HepG2 (cell line): ENCODE results near the gene SMYD5. TPM values are rescaled to one million over a fixed set of nuclear protein-coding genes. Genes with fewer than 3 reads are reported as not detected.

ENCODE experiments used
- KMT2B ChIP-seq: IDR thresholded peaks from 2 replicates; pipeline ENCODE4 v1.6.1; 2016; ENCODE audit warnings: missing genetic modification reagents, missing compliant biosample characterization
- PLSCR1 ChIP-seq: sonication (generic); formaldehyde crosslinking; IDR thresholded peaks from 2 replicates; pipeline ENCODE4 v1.5.0; 2020; ENCODE audit warnings: missing genetic modification reagents, mild to moderate bottlenecking, borderline replicate concordance
- PTBP1 ChIP-seq: fragments of 200-400 bp; formaldehyde crosslinking; IDR thresholded peaks from 2 replicates; pipeline ENCODE4 v1.6.1; 2018; ENCODE audit warnings: low read length, low read depth; ENCODE audit not compliant: poor library complexity, severe bottlenecking
- RERE ChIP-seq: IDR thresholded peaks from 2 replicates; pipeline ENCODE4 v1.6.1; 2016; ENCODE audit warnings: low read depth, missing genetic modification reagents, missing compliant biosample characterization
- ZMYM2 ChIP-seq: sonication (generic); formaldehyde crosslinking; IDR thresholded peaks from 2 replicates; pipeline ENCODE4 v1.8.0; 2022; ENCODE audit warnings: mild to moderate bottlenecking, missing genetic modification reagents
- ZNF205 ChIP-seq: IDR thresholded peaks from 2 replicates; pipeline ENCODE4 v1.6.1; 2018; ENCODE audit warnings: missing biosample characterization, missing genetic modification reagents
- ZNF292 ChIP-seq: sonication (generic); formaldehyde crosslinking; IDR thresholded peaks from 2 replicates; pipeline ENCODE4 v1.8.1; 2022; ENCODE audit warnings: mild to moderate bottlenecking, low read depth, missing genetic modification reagents, borderline replicate concordance
- ZNF543 ChIP-seq: sonication (generic); formaldehyde crosslinking; IDR thresholded peaks from 2 replicates; pipeline ENCODE4 v1.4.0; 2020; ENCODE audit warnings: mild to moderate bottlenecking, missing genetic modification reagents
- polyA plus RNA-seq, 8 experiments: library from polyadenylated mRNA; depleted of rRNA in 3 of 8; stranded (reverse) in 7 of 8; unstranded in 1 of 8; fragments of >200 nt; fragmentation: Illumina TruSeq in 4 of 8; extraction: Trizol in 4 of 8; gene quantifications; 2 replicates each; pipeline versions ENCODE4 v1.2.1 to v1.2.3, GENCODE V29; 2011 to 2016; ENCODE audit warnings: low read depth in 4 of 8, missing spikeins in 1 of 8, mixed read lengths in 1 of 8; ENCODE audit not compliant: insufficient read depth in 1 of 8
- total RNA-seq, 5 experiments: library from RNA; depleted of rRNA; stranded (reverse); fragments of >200 nt; fragmentation: Illumina TruSeq; extraction: Trizol; gene quantifications; 2 replicates each; pipeline ENCODE4 v1.2.3, GENCODE V29; 2016; ENCODE audit warnings: low read depth in 1 of 5
- TF ChIP-seq, protein P1 (sequence below): sonication (generic); formaldehyde crosslinking; IDR thresholded peaks from 2 replicates; pipeline ENCODE4 v1.9.0; 2021; ENCODE audit warnings: mild to moderate bottlenecking, missing genetic modification reagents
- TF ChIP-seq, protein P2 (sequence below): sonication (generic); formaldehyde crosslinking; IDR thresholded peaks from 2 replicates; pipeline ENCODE4 v1.5.0; 2020; ENCODE audit warnings: missing genetic modification reagents

The SMYD5 gene
- total and polyA plus RNA-seq, 2 of the 13 experiments (the other 11 are each of a cell fraction or from before 2014, with no cell fraction given), result 55.8 to 70.4 TPM

- TF ChIP-seq RERE (0 out of 2 replicates have a peak, but pooled peaks have one; percentile 17), ZNF205 (peak; percentile 95), PLSCR1 (CRISPR knock-in tag) (no peak; the same call in 1 of the 2 replicates), ZNF543 (peak; percentile 84), ZNF292 (CRISPR knock-in tag) (peak; percentile 46; the same call in 1 of the 2 replicates), ZMYM2 (CRISPR knock-in tag) (no peak), PTBP1 (peak; percentile 81), KMT2B (CRISPR knock-in tag) (peak; percentile 64; the same call in 1 of the 2 replicates)
- TF ChIP-seq, protein P1, sequence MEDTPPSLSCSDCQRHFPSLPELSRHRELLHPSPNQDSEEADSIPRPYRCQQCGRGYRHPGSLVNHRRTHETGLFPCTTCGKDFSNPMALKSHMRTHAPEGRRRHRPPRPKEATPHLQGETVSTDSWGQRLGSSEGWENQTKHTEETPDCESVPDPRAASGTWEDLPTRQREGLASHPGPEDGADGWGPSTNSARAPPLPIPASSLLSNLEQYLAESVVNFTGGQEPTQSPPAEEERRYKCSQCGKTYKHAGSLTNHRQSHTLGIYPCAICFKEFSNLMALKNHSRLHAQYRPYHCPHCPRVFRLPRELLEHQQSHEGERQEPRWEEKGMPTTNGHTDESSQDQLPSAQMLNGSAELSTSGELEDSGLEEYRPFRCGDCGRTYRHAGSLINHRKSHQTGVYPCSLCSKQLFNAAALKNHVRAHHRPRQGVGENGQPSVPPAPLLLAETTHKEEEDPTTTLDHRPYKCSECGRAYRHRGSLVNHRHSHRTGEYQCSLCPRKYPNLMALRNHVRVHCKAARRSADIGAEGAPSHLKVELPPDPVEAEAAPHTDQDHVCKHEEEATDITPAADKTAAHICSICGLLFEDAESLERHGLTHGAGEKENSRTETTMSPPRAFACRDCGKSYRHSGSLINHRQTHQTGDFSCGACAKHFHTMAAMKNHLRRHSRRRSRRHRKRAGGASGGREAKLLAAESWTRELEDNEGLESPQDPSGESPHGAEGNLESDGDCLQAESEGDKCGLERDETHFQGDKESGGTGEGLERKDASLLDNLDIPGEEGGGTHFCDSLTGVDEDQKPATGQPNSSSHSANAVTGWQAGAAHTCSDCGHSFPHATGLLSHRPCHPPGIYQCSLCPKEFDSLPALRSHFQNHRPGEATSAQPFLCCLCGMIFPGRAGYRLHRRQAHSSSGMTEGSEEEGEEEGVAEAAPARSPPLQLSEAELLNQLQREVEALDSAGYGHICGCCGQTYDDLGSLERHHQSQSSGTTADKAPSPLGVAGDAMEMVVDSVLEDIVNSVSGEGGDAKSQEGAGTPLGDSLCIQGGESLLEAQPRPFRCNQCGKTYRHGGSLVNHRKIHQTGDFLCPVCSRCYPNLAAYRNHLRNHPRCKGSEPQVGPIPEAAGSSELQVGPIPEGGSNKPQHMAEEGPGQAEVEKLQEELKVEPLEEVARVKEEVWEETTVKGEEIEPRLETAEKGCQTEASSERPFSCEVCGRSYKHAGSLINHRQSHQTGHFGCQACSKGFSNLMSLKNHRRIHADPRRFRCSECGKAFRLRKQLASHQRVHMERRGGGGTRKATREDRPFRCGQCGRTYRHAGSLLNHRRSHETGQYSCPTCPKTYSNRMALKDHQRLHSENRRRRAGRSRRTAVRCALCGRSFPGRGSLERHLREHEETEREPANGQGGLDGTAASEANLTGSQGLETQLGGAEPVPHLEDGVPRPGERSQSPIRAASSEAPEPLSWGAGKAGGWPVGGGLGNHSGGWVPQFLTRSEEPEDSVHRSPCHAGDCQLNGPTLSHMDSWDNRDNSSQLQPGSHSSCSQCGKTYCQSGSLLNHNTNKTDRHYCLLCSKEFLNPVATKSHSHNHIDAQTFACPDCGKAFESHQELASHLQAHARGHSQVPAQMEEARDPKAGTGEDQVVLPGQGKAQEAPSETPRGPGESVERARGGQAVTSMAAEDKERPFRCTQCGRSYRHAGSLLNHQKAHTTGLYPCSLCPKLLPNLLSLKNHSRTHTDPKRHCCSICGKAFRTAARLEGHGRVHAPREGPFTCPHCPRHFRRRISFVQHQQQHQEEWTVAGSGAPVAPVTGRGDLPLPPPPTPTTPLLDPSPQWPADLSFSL, result no peak
- TF ChIP-seq, protein P2, sequence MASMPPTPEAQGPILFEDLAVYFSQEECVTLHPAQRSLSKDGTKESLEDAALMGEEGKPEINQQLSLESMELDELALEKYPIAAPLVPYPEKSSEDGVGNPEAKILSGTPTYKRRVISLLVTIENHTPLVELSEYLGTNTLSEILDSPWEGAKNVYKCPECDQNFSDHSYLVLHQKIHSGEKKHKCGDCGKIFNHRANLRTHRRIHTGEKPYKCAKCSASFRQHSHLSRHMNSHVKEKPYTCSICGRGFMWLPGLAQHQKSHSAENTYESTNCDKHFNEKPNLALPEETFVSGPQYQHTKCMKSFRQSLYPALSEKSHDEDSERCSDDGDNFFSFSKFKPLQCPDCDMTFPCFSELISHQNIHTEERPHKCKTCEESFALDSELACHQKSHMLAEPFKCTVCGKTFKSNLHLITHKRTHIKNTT, result no peak
Measured at GRCh38 chr2:73176881-73177644, 37.0 kb upstream of the SMYD5 start (continued).
